GM12891 (cell line): ENCODE measurements around the gene PIWIL4.

Experiments used
- DNase-seq: peaks from one replicate; pipeline ENCODE4 v3.0.0; 2011; ENCODE audit warnings: low spot score; ENCODE audit not compliant: insufficient read length
- FAIRE-seq: peaks from 2 replicates; lab custom pipeline; 2011; peaks lifted over from hg19 to GRCh38; lab: Jason Lieb, UNC
- PAX5 ChIP-seq: IDR thresholded peaks from 2 replicates; pipeline ENCODE4 v1.6.1; 2011; ENCODE audit warnings: low read length, moderate library complexity, mild to moderate bottlenecking; ENCODE audit not compliant: insufficient read depth, severe bottlenecking
- POLR2A ChIP-seq: IDR thresholded peaks from 2 replicates; pipeline ENCODE4 v1.6.1; 2011; ENCODE audit warnings: low read depth, low read length, control low read depth
- POLR2AphosphoS5 ChIP-seq: IDR thresholded peaks from 2 replicates; pipeline ENCODE4 v1.6.1; 2011; ENCODE audit warnings: low read depth, low read length, control low read depth
- POU2F2 ChIP-seq: IDR thresholded peaks from 2 replicates; pipeline ENCODE4 v1.6.1; 2011; ENCODE audit warnings: low read depth, mild to moderate bottlenecking, control low read depth, low read length, moderate library complexity
- SPI1 ChIP-seq: IDR thresholded peaks from 2 replicates; pipeline ENCODE4 v1.6.1; 2011; ENCODE audit warnings: low read depth, low read length, control low read depth
- TAF1 ChIP-seq: IDR thresholded peaks from 2 replicates; pipeline ENCODE4 v1.6.1; 2011; ENCODE audit warnings: low read depth, low read length, control low read depth

Gene PIWIL4

DNA sequence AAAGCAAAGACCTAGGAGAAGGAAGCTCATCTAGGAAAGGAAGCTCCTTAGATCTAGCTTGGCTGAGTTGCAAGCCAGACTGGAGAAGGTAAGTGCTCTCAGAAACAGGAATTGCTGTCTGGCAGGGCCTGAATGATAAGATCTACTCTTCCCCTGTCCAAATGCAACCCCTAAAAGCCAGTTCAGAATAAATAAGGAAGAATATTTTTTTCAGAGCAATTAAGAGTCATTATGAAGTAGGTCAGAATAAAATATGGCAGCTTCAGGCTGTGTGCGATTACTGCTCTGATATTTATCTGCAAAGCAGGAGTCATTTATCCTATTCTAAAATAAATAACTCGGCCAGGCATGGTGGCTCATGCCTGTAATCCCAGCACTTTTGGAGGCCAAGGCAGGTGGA lies 82.1 kb downstream of the PIWIL4 start:
- FAIRE-seq (no peak), DNase-seq (no peak)
- no peak for TF ChIP-seq POLR2AphosphoS5
- no peak for TF ChIP-seq POU2F2
- TF ChIP-seq POLR2A: no peak
- TF ChIP-seq TAF1: no peak
- no peak for TF ChIP-seq PAX5
- no peak for TF ChIP-seq SPI1

GRCh38 chr11:94649964-94650623 lies 82.9 kb downstream of the PIWIL4 start:
- no peak for TF ChIP-seq POLR2A
- no peak for TF ChIP-seq TAF1
- no peak for TF ChIP-seq SPI1
- TF ChIP-seq POU2F2: no peak
- no peak for TF ChIP-seq PAX5
- no peak for TF ChIP-seq POLR2AphosphoS5
- FAIRE-seq: no peak

DNA sequence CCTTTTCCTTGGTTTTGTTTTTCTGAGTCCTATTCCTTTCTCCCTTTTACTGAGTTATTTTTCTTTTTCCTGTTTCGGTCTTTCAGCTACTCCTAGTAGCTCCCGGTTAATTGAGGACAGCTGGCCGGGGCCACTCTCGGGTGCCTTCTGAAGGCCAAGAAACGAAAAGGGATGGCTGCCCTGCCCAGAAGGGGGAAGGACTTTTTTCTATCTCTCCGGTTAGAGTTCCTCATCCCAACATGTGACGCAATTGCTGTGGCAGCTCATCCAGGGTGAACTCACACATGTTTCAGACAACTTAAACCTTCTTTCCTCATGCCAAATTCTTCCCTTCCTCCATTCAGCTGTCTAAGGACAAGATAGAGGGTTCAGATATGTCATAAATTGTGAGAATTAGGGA lies 83.6 kb downstream of the PIWIL4 start:
- FAIRE-seq: no peak
- TF ChIP-seq PAX5 (no peak), POLR2AphosphoS5 (no peak), POLR2A (no peak), SPI1 (no peak), POU2F2 (no peak), TAF1 (no peak)
- DNase-seq: no peak

More at GRCh38 chr11:94649964-94650623, 82.9 kb downstream of the PIWIL4 start:
- DNase-seq: no peak

DNA sequence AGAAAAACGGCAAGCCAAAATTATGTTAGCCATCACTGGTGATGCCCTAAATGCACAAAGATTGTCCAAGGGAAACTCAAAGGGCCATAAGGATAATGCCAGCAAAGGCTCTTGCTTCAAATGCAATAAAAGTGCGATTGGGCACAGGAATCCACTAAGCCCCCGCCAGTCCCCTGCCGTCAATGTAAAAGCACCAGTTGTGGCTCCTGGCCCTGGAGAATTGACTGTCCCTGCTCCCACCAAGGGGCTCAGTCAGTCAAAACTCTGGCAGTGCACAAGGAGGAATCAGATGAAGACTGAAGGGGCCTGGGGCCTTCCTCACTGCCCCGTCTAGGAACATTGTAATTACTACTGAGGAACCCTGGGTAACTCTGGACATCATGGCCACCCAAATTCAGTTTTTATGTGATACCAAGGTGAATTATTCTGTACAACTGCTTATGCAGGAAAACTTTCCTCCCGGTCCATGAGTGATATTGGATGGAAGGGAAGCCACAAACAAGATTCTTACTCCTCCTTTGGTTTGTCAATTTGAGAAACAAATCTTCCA lies 85.6 kb downstream of the PIWIL4 start:
- TF ChIP-seq POLR2AphosphoS5 (no peak), SPI1 (no peak), POU2F2 (no peak), PAX5 (no peak), TAF1 (no peak), POLR2A (no peak)
- FAIRE-seq: no peak
- no peak for DNase-seq

DNA sequence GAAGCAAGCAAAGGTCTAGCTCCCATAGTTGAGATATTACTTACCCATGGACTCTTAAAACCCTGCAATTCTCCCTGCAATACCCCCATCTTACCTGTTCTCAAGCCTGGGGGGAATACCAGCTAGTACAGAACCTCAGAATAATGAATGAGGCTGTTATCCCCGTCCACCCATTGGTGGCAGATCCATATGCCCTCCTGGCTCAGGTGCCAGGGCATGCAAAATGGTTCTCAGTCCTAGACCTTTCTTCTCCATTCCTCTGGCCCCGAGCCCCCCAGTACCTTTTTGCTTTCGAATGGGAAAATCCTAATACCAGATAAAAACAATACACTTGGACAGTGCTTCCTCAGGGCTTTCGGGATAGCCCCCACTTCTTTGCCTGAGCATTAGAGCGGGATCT lies 86.4 kb downstream of the PIWIL4 start:
- TF ChIP-seq POLR2AphosphoS5 (no peak), POLR2A (no peak), TAF1 (no peak), POU2F2 (no peak), PAX5 (no peak), SPI1 (no peak)
- DNase-seq (no peak), FAIRE-seq (no peak)

- TF ChIP-seq POLR2A: no peak
- TF ChIP-seq TAF1: no peak
- no peak for TF ChIP-seq POU2F2
- TF ChIP-seq SPI1: no peak
- TF ChIP-seq POLR2AphosphoS5: no peak
- no peak for TF ChIP-seq PAX5
- FAIRE-seq (no peak), DNase-seq (no peak)
Observed at GRCh38 chr11:94654201-94654600, 87.0 kb downstream of the PIWIL4 start.

DNA sequence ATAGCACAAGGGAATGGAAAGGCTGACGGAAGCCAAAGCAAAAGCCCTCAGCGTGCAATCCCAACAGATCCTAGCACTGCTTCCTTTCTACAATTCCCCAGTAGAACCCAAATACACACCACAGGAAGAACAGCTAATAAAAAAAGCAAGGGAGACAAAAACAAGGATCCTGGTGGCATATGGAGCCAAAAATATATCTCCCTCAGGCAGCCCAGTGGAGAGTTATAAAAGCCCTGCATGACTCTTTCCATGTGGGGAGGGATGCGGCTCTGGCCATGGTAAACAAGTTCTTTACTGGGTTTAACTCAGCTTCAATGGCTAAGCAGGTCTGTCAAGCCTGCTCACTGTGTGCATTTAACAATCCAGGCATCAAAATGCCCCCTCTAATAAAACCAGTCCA lies 88.1 kb downstream of the PIWIL4 start:
- FAIRE-seq (no peak), DNase-seq (no peak)
- TF ChIP-seq PAX5: no peak
- TF ChIP-seq POLR2AphosphoS5: no peak
- TF ChIP-seq TAF1: no peak

- no peak for TF ChIP-seq POU2F2
- TF ChIP-seq POLR2A: no peak
- TF ChIP-seq TAF1: no peak
- FAIRE-seq (no peak), DNase-seq (no peak)
Observed at GRCh38 chr11:94655956-94656355, 88.8 kb downstream of the PIWIL4 start.

DNA sequence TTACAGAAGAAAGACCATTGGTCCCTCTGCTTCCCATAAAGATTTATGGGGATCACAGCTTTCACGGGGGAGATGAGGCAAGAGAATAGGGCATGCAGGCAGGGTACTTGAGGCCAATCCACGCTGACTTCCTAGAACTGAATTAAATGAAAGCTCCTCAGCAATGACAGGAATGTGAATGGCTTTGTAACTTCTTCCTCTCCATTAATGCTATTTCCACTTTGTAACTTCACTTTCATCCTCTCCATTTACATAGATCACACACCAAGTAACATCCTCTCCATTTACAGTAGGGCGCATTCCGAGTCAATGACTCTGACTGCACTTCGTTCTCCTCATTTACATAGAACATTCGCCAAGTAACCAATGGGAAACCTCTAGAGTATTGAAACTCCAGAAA lies 89.8 kb downstream of the PIWIL4 start:
- TF ChIP-seq POU2F2 (no peak), PAX5 (no peak), TAF1 (no peak), POLR2A (no peak), POLR2AphosphoS5 (no peak)
- FAIRE-seq: no peak
- no peak for DNase-seq

DNA sequence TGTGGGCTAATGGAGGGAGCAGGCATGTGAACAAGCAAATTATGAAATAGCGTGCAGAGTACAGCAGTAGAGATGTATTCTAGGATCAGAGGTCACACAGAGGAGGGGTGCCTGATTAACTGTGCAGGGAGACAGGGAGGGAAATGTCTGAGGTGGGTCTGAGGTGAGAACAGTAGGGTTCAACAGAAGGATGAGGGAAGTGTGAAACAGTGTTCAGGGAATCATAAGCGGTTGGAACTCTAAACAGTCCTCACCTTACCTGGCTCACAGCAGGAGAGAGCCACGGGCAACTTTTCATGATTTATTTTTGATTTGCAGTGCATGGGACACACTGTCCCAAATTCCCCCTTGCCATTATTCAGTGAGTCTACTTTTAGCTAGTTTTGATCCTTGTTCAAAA lies 90.5 kb downstream of the PIWIL4 start:
- no peak for FAIRE-seq
- TF ChIP-seq POU2F2: no peak
- TF ChIP-seq POLR2AphosphoS5: no peak
- no peak for DNase-seq

GRCh38 chr11:94658386-94658785 lies 91.2 kb downstream of the PIWIL4 start:
- no peak for TF ChIP-seq POU2F2
- no peak for TF ChIP-seq POLR2A
- TF ChIP-seq SPI1: no peak
- TF ChIP-seq TAF1: no peak
- TF ChIP-seq PAX5: no peak
- TF ChIP-seq POLR2AphosphoS5: no peak
- FAIRE-seq: no peak
- DNase-seq: no peak
